DMS53 treated with DMSO at 0.1 percent for 48 hours (cell line): ENCODE results near the gene ZMYND12.
A peak's percentile ranks its signal among the peaks of the same experiment; 100 is the strongest.

Experiments used
- DNase-seq: peaks from one replicate; lab custom pipeline; 2025; ENCODE audit not compliant: unreplicated experiment; lab: John Stamatoyannopoulos, UW

Gene ZMYND12

DNA sequence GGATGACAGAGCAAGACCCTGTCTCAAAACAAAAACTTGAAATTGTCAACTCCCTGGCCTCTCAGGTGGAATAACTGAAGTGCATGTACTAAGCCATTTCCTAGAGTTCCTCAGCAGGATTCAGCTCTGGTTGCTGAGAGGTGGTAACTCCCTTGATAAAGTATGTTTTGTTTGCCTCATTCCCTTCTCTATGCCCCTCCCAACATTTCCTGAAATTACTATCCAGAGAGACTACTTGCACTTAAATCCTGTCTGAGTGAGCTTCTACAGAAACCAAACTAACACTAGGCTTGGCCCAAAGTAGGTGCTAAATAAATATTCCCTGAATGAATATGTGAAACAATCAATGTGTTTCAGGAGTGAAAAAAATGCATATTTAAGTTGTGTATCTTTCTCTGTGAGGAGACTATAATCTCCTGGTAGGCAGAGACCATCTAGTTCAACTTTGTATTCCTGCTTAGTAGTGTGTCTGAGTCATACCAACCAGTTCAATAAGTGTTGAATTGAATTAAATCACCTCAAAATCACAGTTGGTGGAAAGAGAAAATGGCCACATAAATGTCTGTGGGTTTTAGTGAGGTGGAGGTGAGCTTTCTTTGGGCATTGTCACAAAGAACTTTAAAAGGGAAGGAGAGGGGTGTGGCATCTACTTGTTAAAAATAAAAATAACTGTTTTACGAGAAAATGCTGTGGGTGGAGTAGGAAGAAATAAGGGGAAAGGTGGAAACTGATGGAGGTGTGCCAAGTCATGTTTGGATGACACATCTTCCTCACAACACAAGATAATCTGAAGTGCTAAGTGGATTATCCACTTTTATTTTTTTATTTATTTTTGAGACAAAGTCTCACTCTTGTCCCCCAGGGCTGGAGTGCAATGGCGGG is 62.6 kb downstream of the ZMYND12 start:
- DNase-seq, result no peak

DNA sequence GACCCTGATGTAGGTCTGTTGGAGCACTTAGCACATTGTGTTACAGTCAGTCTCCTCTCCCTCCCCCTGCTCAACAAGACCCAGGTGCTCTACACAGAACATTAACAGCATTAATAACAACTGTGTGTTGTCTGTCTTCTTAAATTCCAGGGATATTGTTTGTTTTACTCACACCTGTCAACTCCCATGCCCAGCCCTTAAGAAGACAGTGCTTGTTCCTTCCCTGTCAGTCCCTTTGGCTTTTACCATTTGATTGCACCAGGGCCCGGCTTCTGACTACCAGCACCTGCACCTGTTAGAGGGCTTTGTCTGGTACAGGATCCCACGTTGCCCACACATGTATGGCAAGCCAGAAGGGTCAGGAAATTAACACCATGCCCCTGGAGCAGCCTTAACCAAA is 63.6 kb downstream of the ZMYND12 start:
- peak; percentile 84 for DNase-seq

- DNase-seq, result no peak
Observed at GRCh38 chr1:42386051-42386450, 69.8 kb downstream of the ZMYND12 start.

DNA sequence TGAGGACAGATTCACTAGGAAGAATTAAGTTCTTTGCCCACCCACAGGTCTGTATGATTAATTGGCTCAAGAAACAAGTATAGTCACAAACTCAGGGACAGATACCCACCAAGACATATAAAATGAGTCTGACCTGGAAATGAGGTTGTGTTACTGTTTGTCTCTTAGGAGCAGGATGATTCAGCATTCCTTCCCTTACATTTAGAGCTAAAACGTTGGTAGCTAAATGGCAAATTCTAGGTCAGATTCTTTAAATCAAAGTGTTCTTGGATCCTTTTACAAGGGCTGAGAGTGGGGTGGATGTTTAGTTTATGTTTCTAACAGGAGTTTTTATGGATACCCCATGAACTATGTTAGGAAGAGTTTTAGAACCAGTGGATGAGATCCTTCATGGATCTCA is 70.5 kb downstream of the ZMYND12 start:
- no peak for DNase-seq

- DNase-seq, result no peak
Observed at GRCh38 chr1:42381280-42381673, 74.5 kb downstream of the ZMYND12 start.

- DNase-seq, result peak; percentile 47
Observed at GRCh38 chr1:42380586-42381279, 75.1 kb downstream of the ZMYND12 start, which contains the start of gene RIMKLA. Gene RIMKLA, plus strand, starts transcription at chr1:42380792. Its CDS starts 143 bp downstream, at chr1:42380935.
